MM.1S (cell line): Measurements from ENCODE around the gene NDUFC2.

Experiments used
- CTCF ChIP-seq: fragments of 300-600 bp; sonication (generic); IDR thresholded peaks from 2 replicates; pipeline ENCODE4 v1.5.1; 2016; ENCODE audit warnings: antibody characterized with exemption, low read length, mixed read lengths
- EZH2 ChIP-seq: fragments of 300-600 bp; sonication (generic); optimal IDR thresholded peaks from 2 replicates; pipeline ENCODE3; 2017; ENCODE audit warnings: low read depth, mild to moderate bottlenecking, antibody characterized with exemption, low read length, mixed read lengths
- EZH2phosphoT487 ChIP-seq: fragments of 300-600 bp; sonication (generic); IDR thresholded peaks from 2 replicates; pipeline ENCODE4 v1.6.1; 2018; ENCODE audit warnings: antibody characterized with exemption, low read length

GRCh38 chr11:78100261-78100660 lies 20.6 kb upstream of the NDUFC2 start:
- TF ChIP-seq CTCF, result no peak
- no peak for TF ChIP-seq EZH2
- no peak for TF ChIP-seq EZH2phosphoT487
